GM12875 (cell line): Measurements from ENCODE around the gene SHMT2.

Source experiments
- H3K4me3 ChIP-seq: one replicate; pipeline ENCODE4 v1.5.1; 2011; ENCODE audit warnings: low read depth, low read length, control low read depth
- CTCF ChIP-seq: IDR thresholded peaks from 2 replicates; pipeline ENCODE4 v1.5.1; 2011; ENCODE audit warnings: low read depth, mild to moderate bottlenecking, control low read depth, inconsistent platforms, low read length, moderate library complexity, borderline replicate concordance; ENCODE audit not compliant: insufficient read depth

The SHMT2 gene

DNA sequence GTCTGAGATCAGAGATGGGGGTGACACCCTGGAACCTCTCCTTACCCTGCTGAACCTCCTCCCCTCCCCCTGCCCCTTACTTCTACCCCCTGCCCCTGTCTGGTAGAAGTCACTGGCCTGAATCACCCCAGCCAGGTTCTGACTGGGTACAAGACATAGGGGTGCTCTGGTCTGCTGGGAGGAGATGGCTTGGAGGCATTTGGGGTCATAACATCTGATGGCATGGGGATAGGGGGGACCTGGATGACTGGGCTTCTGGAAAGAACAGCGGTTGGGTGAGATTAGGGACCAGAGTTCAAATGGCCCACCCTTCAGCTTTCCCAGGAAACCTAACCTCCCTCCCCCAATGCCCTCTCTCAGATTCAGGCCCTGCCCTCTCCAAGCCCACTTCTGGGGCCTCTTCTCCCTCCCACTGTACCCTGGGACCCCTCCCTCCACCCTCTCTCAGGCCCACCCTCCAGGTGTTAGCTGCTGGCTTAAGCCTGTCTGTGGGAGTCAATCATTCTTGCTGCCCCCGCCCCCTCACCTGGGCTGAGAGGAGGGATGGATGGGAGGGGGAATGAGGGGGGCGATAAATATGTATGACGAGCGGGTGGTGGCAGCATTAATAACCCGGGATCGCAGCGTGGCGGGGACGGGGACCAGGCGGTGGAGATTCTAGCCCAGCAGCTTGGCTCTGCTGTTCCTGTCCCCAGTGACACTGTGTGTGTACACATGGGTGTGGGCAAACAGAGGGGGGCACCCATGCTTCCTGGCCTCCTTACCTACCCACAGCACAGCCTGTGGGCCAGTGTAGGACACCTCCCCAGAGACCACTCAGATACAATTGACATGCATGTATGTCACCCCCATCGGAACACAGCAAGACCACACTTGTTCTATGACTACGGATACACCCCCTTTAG is 7.0 kb upstream of the SHMT2 start:
- TF ChIP-seq CTCF, result no peak
- H3K4me3 ChIP-seq, result no peak overlapping the region

DNA sequence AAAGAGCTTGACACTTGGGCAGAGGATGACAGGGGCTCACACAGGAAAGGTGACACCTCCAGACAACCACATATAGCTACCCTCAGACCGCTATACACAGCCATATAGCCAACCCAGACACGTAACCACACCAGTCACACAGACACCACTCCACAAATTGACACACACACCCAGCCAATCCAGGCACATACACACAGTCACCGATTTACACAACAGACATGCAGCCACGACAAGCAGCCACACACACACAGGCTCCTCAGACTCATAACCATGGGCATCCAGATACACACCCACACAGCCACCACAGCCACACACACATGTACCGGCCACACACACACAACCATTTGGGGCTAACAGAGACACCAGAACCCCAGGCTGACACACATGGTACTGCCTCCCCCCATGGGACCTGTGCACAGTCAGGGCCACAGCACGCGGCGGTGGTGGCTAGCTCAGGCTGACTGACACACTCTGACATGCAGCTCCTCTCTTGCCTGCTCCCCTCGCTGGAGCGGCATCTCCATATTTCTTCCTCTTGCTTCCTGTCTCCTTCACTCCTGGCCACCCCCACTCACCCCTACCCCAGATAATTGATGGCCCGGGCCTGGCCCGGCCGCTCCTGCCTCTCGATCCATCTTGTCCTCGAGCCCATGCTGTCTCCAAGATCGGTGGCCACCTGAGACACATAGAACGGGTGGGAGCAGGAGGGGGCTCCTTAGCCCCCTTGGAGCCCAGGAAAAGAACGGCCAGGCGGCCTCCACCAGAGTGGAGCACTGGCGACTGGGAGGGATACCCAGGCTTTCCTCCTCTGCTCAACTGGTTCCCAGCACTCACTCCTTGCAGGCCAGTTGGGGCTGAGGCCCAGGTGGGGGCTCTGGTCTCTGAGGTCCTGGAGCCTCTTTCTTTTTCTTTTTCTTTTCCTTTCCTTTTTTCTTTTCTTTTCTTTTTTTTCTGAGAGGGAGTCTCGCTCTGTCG is 6.0 kb upstream of the SHMT2 start:
- H3K4me3 ChIP-seq, result no peak overlapping the region
- no peak for TF ChIP-seq CTCF

- no peak for TF ChIP-seq CTCF
- no peak overlapping the region for H3K4me3 ChIP-seq
Observed at GRCh38 chr12:57224278-57224972, 5.1 kb upstream of the SHMT2 start.

- H3K4me3 ChIP-seq, result no peak overlapping the region
- TF ChIP-seq CTCF, result peak; percentile 81
Observed at GRCh38 chr12:57224973-57225679, 4.4 kb upstream of the SHMT2 start.

GRCh38 chr12:57225680-57226210 is 3.8 kb upstream of the SHMT2 start:
- no peak for TF ChIP-seq CTCF
- H3K4me3 ChIP-seq, result no peak overlapping the region
